ENCODE data around the gene PANX2. TPM values are rescaled to one million over a fixed set of nuclear protein-coding genes. Genes with fewer than 3 reads are reported as not detected.

PANX2 gene
- total RNA-seq, 1 experiment from 2014 or later = 2.6 TPM

DNA sequence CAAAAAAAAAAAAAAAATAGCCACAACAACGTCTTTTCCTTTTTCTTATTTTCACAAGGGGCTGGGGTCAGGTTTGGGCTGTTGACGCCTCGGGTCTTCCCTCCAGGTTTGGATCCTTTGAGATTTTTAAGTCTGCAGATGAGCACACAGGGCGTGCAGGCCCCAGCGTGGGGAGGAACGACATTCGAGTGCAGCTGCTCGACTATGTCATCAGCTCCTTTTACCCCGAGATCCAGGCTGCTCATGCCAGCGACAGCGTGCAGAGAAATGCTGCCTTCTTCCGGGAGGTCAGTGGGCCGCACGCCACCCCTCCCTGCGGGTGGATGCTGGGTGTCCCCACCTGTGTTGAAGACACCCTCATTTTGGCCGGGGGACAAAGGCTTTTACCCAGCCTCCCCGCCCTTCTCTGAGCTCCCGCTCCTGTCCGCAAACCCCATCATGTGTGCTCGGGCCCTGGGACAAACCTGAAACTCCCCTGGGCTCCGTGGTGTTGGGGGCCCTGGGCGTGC lies 38.0 kb downstream of the PANX2 start:
- H3K9me3 Mint-ChIP-seq (ENCODE audit: unreplicated experiment) = no peaks in the 10 kb centered on the region
- H3K36me3 ChIP-seq (ENCODE audit: control insufficient read depth, insufficient read depth, low read length) = no peaks in the 10 kb centered on the region; the same call in 1 of the 2 replicates
- peaks cover 55% of the 10 kb centered on the region for H3K36me3 Mint-ChIP-seq (ENCODE audit: insufficient read depth, unreplicated experiment)
- no peaks in the 10 kb centered on the region for H3K4me1 ChIP-seq
- TF ChIP-seq CTCF (IDR thresholded peaks at IDR 0.05; ENCODE audit: insufficient read depth in 1 of 2, low read depth in 1 of 2, low read length in 1 of 2, severe bottlenecking in 1 of 2, unreplicated experiment in 1 of 2) = no peak
- no peak overlapping the region for H3K27ac Mint-ChIP-seq (ENCODE audit: unreplicated experiment)
- intact Hi-C loops (cut with micrococcal nuclease; ENCODE audit: unreplicated experiment) = no loop called here
- no peak overlapping the region for H3K4me3 Mint-ChIP-seq (ENCODE audit: unreplicated experiment)
- POLR2A ChIA-PET = no interaction called here
- BruUV-seq (replicated peaks) = no TSS peak
- no peaks in the 10 kb centered on the region for H3K27me3 ChIP-seq (replicated peaks; ENCODE audit: control insufficient read depth, insufficient read depth, low read length)
- H3K9me3 ChIP-seq = no peaks in the 10 kb centered on the region
- no peak overlapping the region for H3K4me3 ChIP-seq (ENCODE audit: low read depth, low read length)
- H3K27me3 Mint-ChIP-seq (ENCODE audit: insufficient read depth, unreplicated experiment) = no peaks in the 10 kb centered on the region
- H3K4me1 Mint-ChIP-seq (ENCODE audit: low read depth, unreplicated experiment) = peaks cover 13% of the 10 kb centered on the region
- DNase-seq = no peak
- CTCF ChIA-PET = interaction anchor here (0.7 kb wide), 1 partner anchor 132 kb away, joined by 4 read pairs; no protein-coding TSS in a partner anchor

DNA sequence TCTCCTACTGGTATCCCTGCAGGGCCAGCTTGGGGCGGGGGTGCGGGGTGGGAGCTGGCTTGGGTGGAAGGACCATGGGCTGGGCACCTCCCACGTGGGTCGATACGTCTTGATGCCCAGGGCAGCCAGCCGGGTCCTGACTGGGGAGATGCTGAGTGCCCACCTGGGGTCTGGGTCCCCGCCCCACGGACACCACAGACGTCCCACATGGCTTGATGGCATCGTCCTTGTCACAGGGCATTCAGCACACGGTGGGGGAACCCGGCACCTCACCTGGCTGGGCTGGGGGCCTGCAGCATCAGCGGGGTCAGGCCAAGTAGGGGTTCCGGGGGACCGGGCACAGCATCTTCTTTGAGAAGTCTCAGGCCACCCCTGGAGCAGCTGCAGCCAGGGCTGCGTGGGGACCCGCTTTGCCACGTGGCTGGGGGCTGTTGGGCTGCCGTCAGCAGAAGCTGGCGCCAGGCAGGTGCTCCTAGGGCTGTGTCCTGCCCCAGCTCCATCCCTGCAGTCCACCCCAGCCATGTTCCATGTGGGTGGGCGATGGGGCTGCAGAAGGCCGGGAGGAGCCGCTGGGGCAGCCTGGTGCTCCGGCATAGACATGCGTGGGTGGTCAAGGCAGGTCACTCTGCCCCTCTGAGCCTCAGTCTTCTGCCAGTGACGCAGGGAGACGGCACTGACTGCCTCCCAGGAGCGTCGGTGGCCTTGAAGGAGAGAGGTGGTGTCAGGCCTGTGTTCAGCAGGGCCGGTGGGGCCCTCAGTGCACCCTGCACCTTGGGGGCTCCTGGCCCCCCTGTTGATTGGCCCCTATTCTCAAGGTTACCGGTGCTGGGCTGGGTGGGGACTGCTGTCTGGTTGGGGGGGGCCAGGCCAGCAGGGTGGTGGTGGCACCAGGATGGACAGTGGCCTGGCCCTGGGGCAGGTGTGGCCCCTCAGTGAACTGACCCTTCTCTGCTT lies 38.7 kb downstream of the PANX2 start:
- H3K36me3 ChIP-seq (ENCODE audit: control insufficient read depth, insufficient read depth, low read length) = no peaks in the 10 kb centered on the region; the same call in 1 of the 2 replicates
- TF ChIP-seq CTCF (IDR thresholded peaks at IDR 0.05; ENCODE audit: insufficient read depth in 1 of 2, low read depth in 1 of 2, low read length in 1 of 2, severe bottlenecking in 1 of 2, unreplicated experiment in 1 of 2) = no peak
- ChIA-PET POLR2A (no interaction called here), CTCF (interaction anchor here (0.7 kb wide), 1 partner anchor 132 kb away, joined by 4 read pairs; no protein-coding TSS in a partner anchor)
- no peaks in the 10 kb centered on the region for H3K9me3 ChIP-seq
- Mint-ChIP-seq H3K9me3 (ENCODE audit: unreplicated experiment) (no peaks in the 10 kb centered on the region), H3K27ac (ENCODE audit: unreplicated experiment) (peak overlapping the region; percentile 55), H3K4me3 (ENCODE audit: unreplicated experiment) (no peak overlapping the region), H3K36me3 (ENCODE audit: insufficient read depth, unreplicated experiment) (peaks cover 62% of the 10 kb centered on the region), H3K27me3 (ENCODE audit: insufficient read depth, unreplicated experiment) (no peaks in the 10 kb centered on the region), H3K4me1 (ENCODE audit: low read depth, unreplicated experiment) (peaks cover 13% of the 10 kb centered on the region)
- H3K4me3 ChIP-seq (ENCODE audit: low read depth, low read length) = no peak overlapping the region
- BruUV-seq (replicated peaks) = no TSS peak
- no peak for DNase-seq
- intact Hi-C loops (cut with micrococcal nuclease; ENCODE audit: unreplicated experiment) = no loop called here
- H3K4me1 ChIP-seq = no peaks in the 10 kb centered on the region
- no peaks in the 10 kb centered on the region for H3K27me3 ChIP-seq (replicated peaks; ENCODE audit: control insufficient read depth, insufficient read depth, low read length)

GRCh38 chr22:50209893-50210292 lies 39.4 kb downstream of the PANX2 start:
- Mint-ChIP-seq H3K9me3 (ENCODE audit: unreplicated experiment) (no peaks in the 10 kb centered on the region), H3K36me3 (ENCODE audit: insufficient read depth, unreplicated experiment) (peaks cover 62% of the 10 kb centered on the region), H3K4me3 (ENCODE audit: unreplicated experiment) (no peak overlapping the region), H3K27ac (ENCODE audit: unreplicated experiment) (peak overlapping the region; percentile 55), H3K4me1 (ENCODE audit: low read depth, unreplicated experiment) (peaks cover 10% of the 10 kb centered on the region), H3K27me3 (ENCODE audit: insufficient read depth, unreplicated experiment) (no peaks in the 10 kb centered on the region)
- intact Hi-C loops (cut with micrococcal nuclease; ENCODE audit: unreplicated experiment) = loop anchor here (1.0 kb wide), 1 partner anchor 61 kb away; no protein-coding TSS in a partner anchor
- peak in 1 of 2 experiments; percentile 67 for DNase-seq
- Histone ChIP-seq H3K36me3 (ENCODE audit: control insufficient read depth, insufficient read depth, low read length) (no peaks in the 10 kb centered on the region; the same call in 1 of the 2 replicates), H3K9me3 (no peaks in the 10 kb centered on the region), H3K4me1 (no peaks in the 10 kb centered on the region), H3K4me3 (ENCODE audit: low read depth, low read length) (no peak overlapping the region), H3K27me3 (replicated peaks; ENCODE audit: control insufficient read depth, insufficient read depth, low read length) (no peaks in the 10 kb centered on the region)
- CTCF ChIA-PET = no interaction called here
- POLR2A ChIA-PET = no interaction called here
- no TSS peak for BruUV-seq (replicated peaks)
- TF ChIP-seq CTCF (IDR thresholded peaks at IDR 0.05; ENCODE audit: insufficient read depth in 1 of 2, low read depth in 1 of 2, low read length in 1 of 2, severe bottlenecking in 1 of 2, unreplicated experiment in 1 of 2) = peak; percentile 82 to 86

Data from Caco-2 (cell line).